Erythroblast (primary cell): ENCODE results near the gene KIF6.
"Not testable (repeated sequence)": the region's sequence is repeated elsewhere in the genome, so short reads cannot be mapped to it uniquely, and the experiment has no call there.

Experiments
- DNase-seq, 2 experiments: peaks; one replicate each; lab custom pipeline; 2025; lab: John Stamatoyannopoulos, UW
- GATA1 ChIP-seq: IDR thresholded peaks from 2 replicates; pipeline ENCODE4 v1.6.1; 2011; ENCODE audit warnings: low read depth, mild to moderate bottlenecking, control low read depth, low read length, moderate library complexity
- POLR2A ChIP-seq: IDR thresholded peaks from 2 replicates; pipeline ENCODE4 v1.6.1; 2011; ENCODE audit warnings: mild to moderate bottlenecking, low read length

KIF6 gene

GRCh38 chr6:39495640-39496039 is 229.6 kb downstream of the KIF6 start:
- TF ChIP-seq POLR2A (no peak), GATA1 (no peak)
- no peak for DNase-seq

- TF ChIP-seq POLR2A: no peak
- TF ChIP-seq GATA1: no peak
- no peak for DNase-seq
These were observed 230.2 kb downstream of the KIF6 start for GRCh38 chr6:39494998-39495397.

- TF ChIP-seq GATA1 (no peak), POLR2A (no peak)
- no peak for DNase-seq
These were observed 231.4 kb downstream of the KIF6 start for GRCh38 chr6:39493777-39494176.

GRCh38 chr6:39493174-39493573 is 232.0 kb downstream of the KIF6 start:
- TF ChIP-seq POLR2A (no peak), GATA1 (no peak)
- no peak for DNase-seq

- no peak for DNase-seq
- TF ChIP-seq GATA1 (no peak), POLR2A (no peak)
These were observed 235.1 kb downstream of the KIF6 start for GRCh38 chr6:39490108-39490507.

GRCh38 chr6:39488255-39488879 is 236.8 kb downstream of the KIF6 start:
- DNase-seq: no peak

GRCh38 chr6:39484276-39484675 is 240.9 kb downstream of the KIF6 start:
- TF ChIP-seq GATA1 (no peak), POLR2A (no peak)

More at GRCh38 chr6:39488255-39488879, 236.8 kb downstream of the KIF6 start:
- no peak for TF ChIP-seq GATA1
- no peak for TF ChIP-seq POLR2A

GRCh38 chr6:39479819-39480218 is 245.4 kb downstream of the KIF6 start:
- DNase-seq: not testable (repeated sequence)

More at GRCh38 chr6:39484276-39484675, 240.9 kb downstream of the KIF6 start:
- DNase-seq: no peak

- TF ChIP-seq GATA1 (no peak), POLR2A (no peak)
- DNase-seq: no peak
These were observed 248.5 kb downstream of the KIF6 start for GRCh38 chr6:39476670-39477069.

GRCh38 chr6:39476151-39476550 is 249.1 kb downstream of the KIF6 start:
- no peak for TF ChIP-seq GATA1
- no peak for TF ChIP-seq POLR2A
- no peak for DNase-seq

GRCh38 chr6:39471954-39472659 is 253.1 kb downstream of the KIF6 start:
- DNase-seq: no peak
- TF ChIP-seq POLR2A (no peak), GATA1 (no peak)

GRCh38 chr6:39470506-39470905 is 254.7 kb downstream of the KIF6 start:
- TF ChIP-seq GATA1 (no peak), POLR2A (no peak)
- no peak for DNase-seq

GRCh38 chr6:39468385-39468784 is 256.8 kb downstream of the KIF6 start:
- TF ChIP-seq POLR2A (no peak), GATA1 (no peak)
- DNase-seq: no peak

GRCh38 chr6:39466631-39467030 is 258.6 kb downstream of the KIF6 start:
- TF ChIP-seq GATA1: no peak
- TF ChIP-seq POLR2A: no peak
- no peak for DNase-seq

- no peak for DNase-seq
- TF ChIP-seq POLR2A: no peak
- TF ChIP-seq GATA1: no peak
These were observed 259.7 kb downstream of the KIF6 start for GRCh38 chr6:39465539-39465938.
